ENCODE data around the gene PTPRE.

- TF ChIP-seq CTCF (IDR thresholded peaks at IDR 0.05; ENCODE audit: insufficient read depth, low read length) (no peak), POLR2AphosphoS5 (IDR thresholded peaks at IDR 0.05; ENCODE audit: low read depth) (no peak), GABPA (IDR thresholded peaks at IDR 0.05; ENCODE audit: low read depth) (no peak), REST (IDR thresholded peaks at IDR 0.05; ENCODE audit: insufficient replicate concordance, low read depth) (no peak), SPI1 (IDR thresholded peaks at IDR 0.05; ENCODE audit: borderline replicate concordance, low read depth) (no peak)
These were observed 34.7 kb upstream of the PTPRE start for GRCh38 chr10:127872011-127872761.

Data from HL-60 (cell line).